GM12878 (cell line): ENCODE data around the gene ANKRD33B. TPM values are rescaled to one million over a fixed set of nuclear protein-coding genes. Genes with fewer than 3 reads are reported as not detected.
A peak's percentile ranks its signal among the peaks of the same experiment; 100 is the strongest.

Experiments
- ATAC-seq: fragments of 200-7000 bp; cut with Tn5 transposase; 3 replicates; pipeline ENCODE4 v1.9.1; 2020; ENCODE audit warnings: mild to moderate bottlenecking, moderate library complexity
- BruUV-seq: library from RNA; stranded (reverse); fragments of 400-500 nt; replicated peaks from 2 replicates; lab custom pipeline; 2021; lab: Mats Ljungman, UMichigan
- CTCF ChIA-PET: fragments of 300-600 bp; sonication (Branson Sonifier 250); formaldehyde crosslinking; extraction: SDS; loops from one replicate; lab custom pipeline; 2021; ENCODE audit warnings: inconsistent platforms; lab: Yijun Ruan, JAX
- POLR2A ChIA-PET: fragments of 350-600 bp; formaldehyde crosslinking; extraction: SDS; loops from one replicate; lab custom pipeline; 2021; ENCODE audit warnings: inconsistent platforms; lab: Charles Lee
- RAD21 ChIA-PET: fragments of 300-600 bp; sonication (Branson Sonifier 250); formaldehyde crosslinking; loops from one replicate; lab custom pipeline; 2023; ENCODE audit warnings: antibody characterized with exemption; ENCODE audit not compliant: unreplicated experiment; lab: Charles Lee
- SMC1A ChIA-PET: fragments of 300-600 bp; sonication (Branson Sonifier 250); formaldehyde crosslinking; loops from one replicate; lab custom pipeline; 2023; ENCODE audit not compliant: unreplicated experiment, uncharacterized antibody; lab: Charles Lee
- DNase-seq: peaks from one replicate; pipeline ENCODE4 v3.0.0-alpha.2; 2011; ENCODE audit warnings: low read depth, low spot score
- FAIRE-seq: peaks from 3 replicates; lab custom pipeline; 2011; peaks lifted over from hg19 to GRCh38; lab: Jason Lieb, UNC
- H2AFZ ChIP-seq: 2 replicates; pipeline ENCODE4 v1.6.0; 2011; ENCODE audit warnings: low read depth, low read length, control low read depth; ENCODE audit not compliant: control insufficient read depth
- H3K27ac ChIP-seq: 2 replicates; pipeline ENCODE4 v1.5.1; 2011; ENCODE audit warnings: control low read depth; ENCODE audit not compliant: control insufficient read depth, insufficient read depth
- H3K27me3 ChIP-seq, 2 experiments: replicated peaks in 1 of 2; 2 replicates each; pipeline versions ENCODE4 v1.6.0 to v1.6.1; 2011; ENCODE audit warnings: low read length in 1 of 2; ENCODE audit not compliant: control insufficient read depth in 2 of 2, insufficient read depth in 2 of 2
- H3K36me3 ChIP-seq, 2 experiments: 2 replicates each; pipeline ENCODE4 v1.5.1; 2011; ENCODE audit warnings: low read length in 1 of 2; ENCODE audit not compliant: control insufficient read depth in 2 of 2, insufficient read depth in 2 of 2
- H3K4me1 ChIP-seq: 2 replicates; pipeline ENCODE4 v1.6.1; 2011; ENCODE audit warnings: mild to moderate bottlenecking, low read length, moderate library complexity, mixed read lengths; ENCODE audit not compliant: control insufficient read depth, insufficient read depth
- H3K4me2 ChIP-seq: 2 replicates; pipeline ENCODE4 v1.6.0; 2011; ENCODE audit warnings: control low read depth; ENCODE audit not compliant: control insufficient read depth, insufficient read depth
- H3K4me3 ChIP-seq: fragments of 200-600 bp; sonication (generic); 2 replicates; pipeline ENCODE4 v1.5.1; 2016
- H3K79me2 ChIP-seq: 2 replicates; pipeline ENCODE4 v1.6.0; 2011; ENCODE audit warnings: low read length; ENCODE audit not compliant: control insufficient read depth, insufficient read depth
- H3K9ac ChIP-seq: 2 replicates; pipeline ENCODE4 v1.8.0; 2011; ENCODE audit warnings: low read length, control low read depth, mixed read lengths; ENCODE audit not compliant: control insufficient read depth, insufficient read depth
- H3K9me3 ChIP-seq: replicated peaks from 3 replicates; pipeline ENCODE4 v1.5.1; 2011; ENCODE audit warnings: mild to moderate bottlenecking, low read length; ENCODE audit not compliant: control insufficient read depth, insufficient read depth
- H4K20me1 ChIP-seq: 2 replicates; pipeline ENCODE4 v1.6.0; 2011; ENCODE audit not compliant: control insufficient read depth, insufficient read depth
- ZNF217 ChIP-seq: fragments of 450-650 bp; IDR thresholded peaks from 2 replicates; pipeline ENCODE4 v1.6.1; 2017; ENCODE audit warnings: antibody characterized with exemption, mild to moderate bottlenecking
- WGBS: methylation state at CpG from one replicate; pipeline ENCODE4 v1.1.6; 2016; ENCODE audit warnings: low lambda C conversion rate; ENCODE audit not compliant: insufficient replicate concordance, insufficient coverage; ENCODE audit errors: missing lambda C conversion rate; 5-methylcytosine and 5-hydroxymethylcytosine counted together
- in situ Hi-C: fragments of 300-500 bp; cut with MboI; formaldehyde crosslinking; loops from 9 replicates; pipeline ENCODE4 v1.14.3; 2018; ENCODE audit warnings: mixed read lengths
- intact Hi-C: fragments of 100-400 bp; cut with micrococcal nuclease; formaldehyde crosslinking; loops from one replicate; pipeline ENCODE4 v1.14.2; 2022; ENCODE audit not compliant: unreplicated experiment
- polyA plus RNA-seq, 11 experiments: library from polyadenylated mRNA; depleted of rRNA in 4 of 11; unstranded in 6 of 11; stranded (reverse) in 5 of 11; fragments of >200 nt; fragmentation: Nextera tagmentation in 4 of 11; fragmentation: Illumina TruSeq in 1 of 11; extraction: Ambion mirVana in 4 of 11; extraction: Trizol in 1 of 11; gene quantifications; 1 replicate in 1 of 11; 2 replicates in 10 of 11; pipeline versions ENCODE4 v1.2.1 to v1.2.3, GENCODE V29; 2011 to 2016; ENCODE audit warnings: inconsistent platforms in 2 of 11, missing spikeins in 2 of 11, low read depth in 1 of 11
- total RNA-seq, 4 experiments: library from RNA; depleted of rRNA in 3 of 4; stranded (reverse); fragments of >200 nt in 3 of 4; fragmentation: Illumina TruSeq in 1 of 4; extraction: Trizol in 1 of 4; gene quantifications; 2 replicates each; pipeline versions ENCODE4 v1.2.1 to v1.2.3, GENCODE V29; 2013 to 2021
- TF ChIP-seq, protein P1 (sequence below): fragments of 450-650 bp; IDR thresholded peaks from 2 replicates; pipeline ENCODE4 v1.6.1; 2016; ENCODE audit warnings: mild to moderate bottlenecking

The ANKRD33B gene
- total and polyA plus RNA-seq, 10 of the 15 experiments (the other 5 are each of a cell fraction or from before 2014, with no cell fraction given), result 4.9 to 61.6 (median 15.6) TPM

- ChIA-PET SMC1A (interaction anchor here (0.8 to 2.0 kb wide), 9 partner anchors 11 to 136 kb away, joined by 3 to 7 read pairs (median 4); no protein-coding TSS in a partner anchor), CTCF (interaction anchor here (1.4 to 3.0 kb wide), 3 partner anchors 14 to 37 kb away, joined by 3 to 22 read pairs (median 9); no protein-coding TSS in a partner anchor), RAD21 (interaction anchor here (0.6 to 4.5 kb wide), 9 partner anchors 12 to 101 kb away, joined by 3 to 19 read pairs (median 3); partner anchors contain the start of gene ANKRD33B), POLR2A (interaction anchor here (0.7 to 1.3 kb wide), 4 partner anchors 10 to 316 kb away, joined by 3 to 4 read pairs (median 4); no protein-coding TSS in a partner anchor)
- peak; percentile 27; the same call in 2 of the 3 replicates for ATAC-seq
- Histone ChIP-seq H3K27me3 (no peaks in the 10 kb centered on the region), H3K36me3 (peaks cover 3 to 6% of the 10 kb centered on the region in 2 experiments; a peak in 3 of 4 replicates), H3K4me1 (peaks cover 79% of the 10 kb centered on the region), H3K4me3 (no peak overlapping the region), H3K79me2 (peaks cover 93% of the 10 kb centered on the region), H4K20me1 (no peaks in the 10 kb centered on the region), H3K27ac (peak overlapping the region; percentile 28), H3K4me2 (peak overlapping the region; percentile 49; the same call in 1 of the 2 replicates), H2AFZ (no peak overlapping the region), H3K9ac (peak overlapping the region; percentile 0; the same call in 1 of the 2 replicates), H3K9me3 (no peaks in the 10 kb centered on the region; the same call in 2 of the 3 replicates)
- intact Hi-C loops (no loop called here), in situ Hi-C loops (no loop called here)
- FAIRE-seq, result no peak
- 74% methylated on average over 13 of the region's 13 CpGs for WGBS
- DNase-seq, result no peak
- no TSS peak for BruUV-seq
- TF ChIP-seq, protein P1, sequence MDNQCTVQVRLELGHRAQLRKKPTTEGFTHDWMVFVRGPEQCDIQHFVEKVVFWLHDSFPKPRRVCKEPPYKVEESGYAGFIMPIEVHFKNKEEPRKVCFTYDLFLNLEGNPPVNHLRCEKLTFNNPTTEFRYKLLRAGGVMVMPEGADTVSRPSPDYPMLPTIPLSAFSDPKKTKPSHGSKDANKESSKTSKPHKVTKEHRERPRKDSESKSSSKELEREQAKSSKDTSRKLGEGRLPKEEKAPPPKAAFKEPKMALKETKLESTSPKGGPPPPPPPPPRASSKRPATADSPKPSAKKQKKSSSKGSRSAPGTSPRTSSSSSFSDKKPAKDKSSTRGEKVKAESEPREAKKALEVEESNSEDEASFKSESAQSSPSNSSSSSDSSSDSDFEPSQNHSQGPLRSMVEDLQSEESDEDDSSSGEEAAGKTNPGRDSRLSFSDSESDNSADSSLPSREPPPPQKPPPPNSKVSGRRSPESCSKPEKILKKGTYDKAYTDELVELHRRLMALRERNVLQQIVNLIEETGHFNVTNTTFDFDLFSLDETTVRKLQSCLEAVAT, result peak; percentile 75
- TF ChIP-seq ZNF217, result no peak
Observed at GRCh38 chr5:10590226-10590999, 26.5 kb downstream of the ANKRD33B start.
